HL-60 (cell line): Measurements from ENCODE around the gene MOB4.

ENCODE experiments used
- GABPA ChIP-seq: IDR thresholded peaks from 2 replicates; pipeline ENCODE4 v1.6.1; 2012; ENCODE audit warnings: low read depth
- POLR2AphosphoS5 ChIP-seq: IDR thresholded peaks from 2 replicates; pipeline ENCODE4 v1.6.1; 2012; ENCODE audit warnings: low read depth
- REST ChIP-seq: IDR thresholded peaks from 2 replicates; pipeline ENCODE4 v1.6.1; 2012; ENCODE audit warnings: low read depth; ENCODE audit not compliant: insufficient replicate concordance
- TF ChIP-seq, protein P1 (sequence below): IDR thresholded peaks from one replicate; pipeline ENCODE4 v1.5.1; 2011; ENCODE audit warnings: low read length, control low read depth, inconsistent platforms; ENCODE audit not compliant: insufficient read depth

DNA sequence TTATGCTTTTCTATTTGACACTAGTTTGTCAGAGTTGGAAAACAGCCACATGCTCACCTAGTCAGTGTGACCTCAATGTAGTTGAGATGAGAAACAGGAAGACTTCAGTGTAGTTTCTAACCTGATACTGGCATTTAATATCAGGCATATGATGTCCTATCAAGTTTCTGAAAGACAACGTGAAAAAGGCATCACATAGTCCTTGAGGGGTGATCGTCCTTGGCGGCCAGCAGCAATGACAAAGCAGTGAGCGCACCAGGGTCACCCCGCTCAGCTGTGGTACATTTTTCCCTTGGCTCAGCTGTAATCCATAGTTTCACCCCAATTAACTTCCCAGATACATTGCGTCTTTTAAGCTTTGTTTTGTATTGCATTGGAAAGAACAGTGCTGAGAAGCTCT lies 11.4 kb upstream of the MOB4 start:
- TF ChIP-seq, protein P1, sequence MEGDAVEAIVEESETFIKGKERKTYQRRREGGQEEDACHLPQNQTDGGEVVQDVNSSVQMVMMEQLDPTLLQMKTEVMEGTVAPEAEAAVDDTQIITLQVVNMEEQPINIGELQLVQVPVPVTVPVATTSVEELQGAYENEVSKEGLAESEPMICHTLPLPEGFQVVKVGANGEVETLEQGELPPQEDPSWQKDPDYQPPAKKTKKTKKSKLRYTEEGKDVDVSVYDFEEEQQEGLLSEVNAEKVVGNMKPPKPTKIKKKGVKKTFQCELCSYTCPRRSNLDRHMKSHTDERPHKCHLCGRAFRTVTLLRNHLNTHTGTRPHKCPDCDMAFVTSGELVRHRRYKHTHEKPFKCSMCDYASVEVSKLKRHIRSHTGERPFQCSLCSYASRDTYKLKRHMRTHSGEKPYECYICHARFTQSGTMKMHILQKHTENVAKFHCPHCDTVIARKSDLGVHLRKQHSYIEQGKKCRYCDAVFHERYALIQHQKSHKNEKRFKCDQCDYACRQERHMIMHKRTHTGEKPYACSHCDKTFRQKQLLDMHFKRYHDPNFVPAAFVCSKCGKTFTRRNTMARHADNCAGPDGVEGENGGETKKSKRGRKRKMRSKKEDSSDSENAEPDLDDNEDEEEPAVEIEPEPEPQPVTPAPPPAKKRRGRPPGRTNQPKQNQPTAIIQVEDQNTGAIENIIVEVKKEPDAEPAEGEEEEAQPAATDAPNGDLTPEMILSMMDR: no peak
- no peak for TF ChIP-seq POLR2AphosphoS5
- no peak for TF ChIP-seq REST
- no peak for TF ChIP-seq GABPA
